ENCODE results near the gene TP53I11. TPM values are rescaled to one million over a fixed set of nuclear protein-coding genes. Genes with fewer than 3 reads are reported as not detected.
A peak's percentile ranks its signal among the peaks of the same experiment; 100 is the strongest.

Gene TP53I11
- total and polyA plus RNA-seq, 2 experiments from 2014 or later: 59.9 to 117 TPM

DNA sequence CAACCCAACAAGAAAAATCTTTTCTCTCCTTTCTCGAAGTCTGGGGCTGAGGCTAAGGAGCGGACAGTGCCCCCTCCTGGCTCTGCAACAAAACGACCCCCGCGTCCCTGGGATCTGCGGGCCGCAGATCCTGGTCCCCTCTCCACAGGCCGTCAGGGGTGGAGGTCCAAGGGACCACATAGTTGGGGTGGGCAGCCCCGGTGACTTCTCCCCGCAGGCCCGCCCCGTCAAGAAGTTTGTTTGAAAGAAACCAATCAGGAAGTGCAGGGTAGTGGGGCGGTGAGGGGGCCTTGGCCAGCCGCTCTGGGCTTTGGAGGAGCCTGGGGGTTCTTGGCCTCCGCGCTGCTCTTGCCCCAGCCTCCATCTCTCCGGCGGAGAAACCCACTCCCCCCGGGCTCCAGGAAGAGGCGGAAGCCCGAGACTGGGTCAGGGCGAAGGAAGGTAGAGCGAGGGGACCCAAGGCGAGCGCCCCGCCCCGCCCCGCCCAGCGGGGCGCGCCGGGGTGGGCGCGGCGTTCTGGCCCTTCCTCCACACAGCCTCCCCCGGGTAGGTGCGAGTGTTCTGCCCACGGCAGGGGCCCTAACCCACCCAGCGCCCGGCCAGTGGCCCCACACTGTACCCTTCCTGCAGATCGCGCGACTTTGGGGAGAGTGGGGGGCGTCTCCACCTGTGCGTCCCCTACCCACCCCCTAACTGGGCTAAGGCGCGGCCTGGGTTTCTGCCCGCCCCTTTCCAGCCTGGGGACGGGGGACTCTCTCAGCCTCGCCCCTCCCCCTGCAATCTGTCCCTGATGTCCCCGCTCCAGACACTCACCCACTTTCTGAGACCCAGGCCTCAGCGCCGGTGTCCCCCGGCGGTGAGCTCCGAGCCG, 1.3 kb downstream of the TP53I11 start:
- H3K27ac ChIP-seq: no peak overlapping the region
- H3K36me3 ChIP-seq (ENCODE audit: low read depth): no peaks in the 10 kb centered on the region
- TF ChIP-seq EZH2phosphoT487 (IDR thresholded peaks at IDR 0.05; ENCODE audit: insufficient read depth, low read depth) (no peak), EZH2 (IDR thresholded peaks at IDR 0.05; ENCODE audit: insufficient read depth, poor library complexity, severe bottlenecking) (no peak)
- no peaks in the 10 kb centered on the region; the same call in 1 of the 2 replicates for H4K20me1 ChIP-seq (ENCODE audit: insufficient read depth)
- H2AFZ ChIP-seq: peak overlapping the region; percentile 68
- WGBS, 2 experiments (ENCODE audit: low coverage in 1 of 2, low lambda C conversion rate in 2 of 2, missing lambda C conversion rate in 2 of 2): 12 to 20% methylated on average over 27 to 55 of the region's 57 CpGs
- H3K9me3 ChIP-seq (ENCODE audit: low read depth): no peaks in the 10 kb centered on the region
- no peaks in the 10 kb centered on the region for H3K9me2 ChIP-seq (ENCODE audit: insufficient read depth)
- H3K4me1 ChIP-seq (ENCODE audit: insufficient read depth): no peaks in the 10 kb centered on the region
- H3K27me3 ChIP-seq (replicated peaks; ENCODE audit: insufficient read depth): no peaks in the 10 kb centered on the region
- in situ Hi-C loops (cut with MboI): loop anchor here (10.0 to 25.0 kb wide), 3 partner anchors 145 to 838 kb away; partner anchors contain the start of gene SYT13
- peak overlapping the region; percentile 84 for H3K4me3 ChIP-seq
- DNase-seq: peak; percentile 61
- peak overlapping the region; percentile 75 for H3K4me2 ChIP-seq (ENCODE audit: unreplicated experiment)
- peaks cover 12% of the 10 kb centered on the region; the same call in 1 of the 2 replicates for H3F3A ChIP-seq (ENCODE audit: insufficient read depth)
- H3K79me2 ChIP-seq (ENCODE audit: insufficient read depth): peaks cover 26% of the 10 kb centered on the region
- peak overlapping the region; percentile 81 for H3K9ac ChIP-seq

DNA sequence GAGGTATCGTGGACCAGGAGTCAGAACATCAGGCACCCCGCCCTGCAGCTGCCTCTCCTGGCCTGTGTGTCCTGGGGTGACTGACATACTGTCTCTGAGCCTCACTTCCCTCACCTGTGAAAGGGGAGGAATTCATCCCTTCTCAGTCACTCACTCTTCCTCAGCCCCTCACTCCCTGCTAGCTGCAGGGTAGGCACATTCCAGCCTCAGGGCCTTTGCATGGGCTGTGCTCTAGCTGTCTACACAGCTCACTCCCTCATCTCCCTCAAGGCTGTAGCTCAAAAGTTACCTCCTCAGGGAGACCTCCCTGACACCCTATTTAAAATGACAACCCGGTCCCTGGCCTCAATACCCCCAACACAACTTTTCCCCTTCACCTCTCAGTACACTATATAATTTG, 2.5 kb downstream of the TP53I11 start:
- no peak for DNase-seq
- H3K36me3 ChIP-seq (ENCODE audit: low read depth): no peaks in the 10 kb centered on the region
- peaks cover 12% of the 10 kb centered on the region; the same call in 1 of the 2 replicates for H3F3A ChIP-seq (ENCODE audit: insufficient read depth)
- no peaks in the 10 kb centered on the region for H3K27me3 ChIP-seq (replicated peaks; ENCODE audit: insufficient read depth)
- no peak overlapping the region for H3K9ac ChIP-seq
- H3K27ac ChIP-seq: no peak overlapping the region
- TF ChIP-seq EZH2phosphoT487 (IDR thresholded peaks at IDR 0.05; ENCODE audit: insufficient read depth, low read depth) (no peak), EZH2 (IDR thresholded peaks at IDR 0.05; ENCODE audit: insufficient read depth, poor library complexity, severe bottlenecking) (no peak)
- no peaks in the 10 kb centered on the region for H3K9me3 ChIP-seq (ENCODE audit: low read depth)
- no peaks in the 10 kb centered on the region; the same call in 1 of the 2 replicates for H4K20me1 ChIP-seq (ENCODE audit: insufficient read depth)
- no peak overlapping the region for H2AFZ ChIP-seq
- no peak overlapping the region for H3K4me3 ChIP-seq
- peaks cover 33% of the 10 kb centered on the region for H3K79me2 ChIP-seq (ENCODE audit: insufficient read depth)
- no peak overlapping the region for H3K4me2 ChIP-seq (ENCODE audit: unreplicated experiment)
- no peaks in the 10 kb centered on the region for H3K9me2 ChIP-seq (ENCODE audit: insufficient read depth)
- WGBS, 2 experiments (ENCODE audit: low coverage in 1 of 2, low lambda C conversion rate in 2 of 2, missing lambda C conversion rate in 2 of 2): 84 to 94% methylated on average over 3 of the region's 3 CpGs
- in situ Hi-C loops (cut with MboI): loop anchor here (10.0 to 25.0 kb wide), 3 partner anchors 147 to 839 kb away; partner anchors contain the start of gene SYT13
- H3K4me1 ChIP-seq (ENCODE audit: insufficient read depth): no peaks in the 10 kb centered on the region

DNA sequence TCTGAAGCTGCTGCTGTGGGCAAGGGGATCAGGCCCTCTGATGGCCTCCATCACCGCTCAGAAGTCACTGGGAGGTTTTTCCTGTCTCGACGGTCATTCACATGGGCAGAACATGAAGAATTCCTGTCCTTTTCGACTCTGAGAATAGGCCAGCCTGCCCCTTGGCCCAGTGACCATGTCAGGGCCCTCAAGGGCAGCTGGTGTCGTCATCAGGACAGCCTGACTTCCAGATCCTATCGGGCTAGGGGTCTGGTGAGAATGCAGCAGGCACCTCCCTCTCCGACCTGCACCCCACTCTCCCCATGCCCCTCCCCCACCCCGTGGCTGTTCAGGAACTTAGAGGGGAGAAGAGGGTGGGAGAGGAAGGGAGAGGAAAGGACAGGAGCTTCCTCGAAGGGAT, 3.6 kb downstream of the TP53I11 start:
- H3F3A ChIP-seq (ENCODE audit: insufficient read depth): peaks cover 10% of the 10 kb centered on the region; the same call in 1 of the 2 replicates
- no peak for TF ChIP-seq EZH2phosphoT487 (IDR thresholded peaks at IDR 0.05; ENCODE audit: insufficient read depth, low read depth)
- no peak for TF ChIP-seq EZH2 (IDR thresholded peaks at IDR 0.05; ENCODE audit: insufficient read depth, poor library complexity, severe bottlenecking)
- H3K27ac ChIP-seq: no peak overlapping the region
- H3K27me3 ChIP-seq (replicated peaks; ENCODE audit: insufficient read depth): no peaks in the 10 kb centered on the region
- H3K4me1 ChIP-seq (ENCODE audit: insufficient read depth): no peaks in the 10 kb centered on the region
- peaks cover 33% of the 10 kb centered on the region for H3K79me2 ChIP-seq (ENCODE audit: insufficient read depth)
- no peaks in the 10 kb centered on the region; the same call in 1 of the 2 replicates for H4K20me1 ChIP-seq (ENCODE audit: insufficient read depth)
- no peak overlapping the region for H3K9ac ChIP-seq
- no peak overlapping the region for H2AFZ ChIP-seq
- no peak for DNase-seq
- in situ Hi-C loops (cut with MboI): loop anchor here (10.0 to 25.0 kb wide), 3 partner anchors 148 to 840 kb away; partner anchors contain the start of gene SYT13
- 69 to 72% methylated on average over 7 to 9 of the region's 9 CpGs for WGBS, 2 experiments (ENCODE audit: low coverage in 1 of 2, low lambda C conversion rate in 2 of 2, missing lambda C conversion rate in 2 of 2)
- no peaks in the 10 kb centered on the region for H3K36me3 ChIP-seq (ENCODE audit: low read depth)
- H3K4me3 ChIP-seq: no peak overlapping the region
- no peak overlapping the region for H3K4me2 ChIP-seq (ENCODE audit: unreplicated experiment)
- H3K9me3 ChIP-seq (ENCODE audit: low read depth): no peaks in the 10 kb centered on the region
- no peaks in the 10 kb centered on the region for H3K9me2 ChIP-seq (ENCODE audit: insufficient read depth)

DNA sequence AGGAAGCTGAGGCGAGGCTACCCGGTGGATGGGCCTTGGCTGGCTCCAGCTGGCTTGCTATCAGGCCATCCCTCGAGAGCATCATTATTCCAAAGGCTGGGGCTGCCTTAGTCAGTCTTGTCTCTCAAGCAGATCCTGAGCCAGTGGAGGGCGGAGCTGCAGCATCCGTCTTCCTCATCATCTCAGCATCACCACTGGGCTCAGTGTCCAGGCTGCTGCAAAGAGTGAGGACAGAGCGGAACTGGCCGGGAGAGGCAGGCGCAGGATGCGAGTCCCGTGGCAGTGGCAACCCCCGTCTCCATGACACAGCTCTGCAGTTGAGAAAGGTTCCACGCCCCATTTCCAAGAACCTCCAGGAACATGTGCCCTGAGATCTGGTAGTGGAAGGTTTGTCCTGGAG, 4.4 kb downstream of the TP53I11 start:
- TF ChIP-seq EZH2phosphoT487 (IDR thresholded peaks at IDR 0.05; ENCODE audit: insufficient read depth, low read depth) (no peak), EZH2 (IDR thresholded peaks at IDR 0.05; ENCODE audit: insufficient read depth, poor library complexity, severe bottlenecking) (no peak)
- Histone ChIP-seq H3K4me2 (ENCODE audit: unreplicated experiment) (no peak overlapping the region), H3K9me3 (ENCODE audit: low read depth) (no peaks in the 10 kb centered on the region), H2AFZ (no peak overlapping the region), H3K27ac (no peak overlapping the region), H3K4me1 (ENCODE audit: insufficient read depth) (no peaks in the 10 kb centered on the region), H3K4me3 (no peak overlapping the region), H3K36me3 (ENCODE audit: low read depth) (no peaks in the 10 kb centered on the region), H3K9ac (no peak overlapping the region), H3F3A (ENCODE audit: insufficient read depth) (peaks cover 3% of the 10 kb centered on the region; the same call in 1 of the 2 replicates), H4K20me1 (ENCODE audit: insufficient read depth) (no peaks in the 10 kb centered on the region; the same call in 1 of the 2 replicates), H3K79me2 (ENCODE audit: insufficient read depth) (peaks cover 33% of the 10 kb centered on the region), H3K27me3 (replicated peaks; ENCODE audit: insufficient read depth) (no peaks in the 10 kb centered on the region), H3K9me2 (ENCODE audit: insufficient read depth) (no peaks in the 10 kb centered on the region)
- DNase-seq: peak; percentile 78
- WGBS, 2 experiments (ENCODE audit: low coverage in 1 of 2, low lambda C conversion rate in 2 of 2, missing lambda C conversion rate in 2 of 2): 37 to 40% methylated on average over 11 of the region's 12 CpGs
- in situ Hi-C loops (cut with MboI): loop anchor here (10.0 to 25.0 kb wide), 3 partner anchors 149 to 841 kb away; partner anchors contain the start of gene SYT13
